Urinary bladder (tissue), 4 donors: ENCODE results near the gene BTBD10. TPM values are rescaled to one million over a fixed set of nuclear protein-coding genes. Genes with fewer than 3 reads are reported as not detected.
"Not testable (repeated sequence)": the region's sequence is repeated elsewhere in the genome, so short reads cannot be mapped to it uniquely, and the experiment has no call there.

Experiments used
- DNase-seq: peaks from one replicate; pipeline ENCODE4 v3.0.0-alpha.2; 2015; ENCODE audit errors: extremely low spot score
- H3K27ac ChIP-seq: one replicate; pipeline ENCODE4 v1.5.1; 2013; ENCODE audit warnings: low read depth, mild to moderate bottlenecking, moderate library complexity
- H3K36me3 ChIP-seq: one replicate; pipeline ENCODE4 v1.6.1; 2013; ENCODE audit warnings: mild to moderate bottlenecking, moderate library complexity; ENCODE audit not compliant: insufficient read depth
- H3K4me1 ChIP-seq: one replicate; pipeline ENCODE4 v1.6.1; 2013; ENCODE audit warnings: mild to moderate bottlenecking, moderate library complexity; ENCODE audit not compliant: insufficient read depth
- H3K4me3 ChIP-seq: one replicate; pipeline ENCODE4 v1.5.1; 2013; ENCODE audit warnings: low read depth, low read length
- WGBS: extraction: QIAGEN DNeasy Blood & Tissue Kit; methylation state at CpG from one replicate; pipeline ENCODE4 v1.1.7; 2013; 5-methylcytosine and 5-hydroxymethylcytosine counted together
- polyA plus RNA-seq: library from polyadenylated mRNA; stranded (reverse); fragments of 200-250 nt; gene quantifications from one replicate; pipeline ENCODE4 v1.2.3, GENCODE V29; 2013
- total RNA-seq: library from RNA; depleted of rRNA; stranded (reverse); fragments of >200 nt; gene quantifications from one replicate; pipeline ENCODE4 v1.2.3, GENCODE V29; 2014
- donor health status: healthy with polysubstance abuse.
- donor health status: healthy.

The BTBD10 gene
- total and polyA plus RNA-seq, 2 donors: 31.3 to 76.3 TPM

DNA sequence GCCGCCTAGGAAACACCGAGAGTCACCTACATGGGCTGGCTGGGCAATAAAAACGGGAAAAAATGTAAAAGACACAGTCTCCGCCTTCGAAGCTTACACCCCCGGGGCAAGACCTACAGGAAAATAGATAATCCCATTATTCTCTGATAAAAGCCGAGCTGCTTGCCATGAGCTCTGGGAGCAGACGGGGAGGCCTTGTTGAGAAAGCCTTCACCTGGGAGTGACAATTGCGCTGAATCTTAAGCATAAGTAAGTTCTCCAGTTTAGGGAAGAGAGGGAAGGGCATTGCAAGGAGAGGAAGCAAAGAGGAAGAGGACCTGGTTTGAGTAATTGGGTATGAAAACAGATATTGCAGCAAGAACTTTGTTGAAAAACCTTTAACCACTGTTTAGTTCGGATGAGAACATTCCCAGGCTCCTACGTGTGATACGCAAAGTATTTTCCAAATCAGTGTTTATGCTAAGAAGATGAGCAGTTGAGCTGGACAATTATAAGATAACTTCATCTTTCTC lies 813 bp upstream of the BTBD10 start:
- Histone ChIP-seq H3K27ac (no peak overlapping the region), H3K4me1 (no peaks in the 10 kb centered on the region), H3K36me3 (no peaks in the 10 kb centered on the region), H3K4me3 (peak overlapping the region; percentile 85)
- DNase-seq: no peak
- 28% methylated on average over 12 of the region's 12 CpGs for WGBS

DNA sequence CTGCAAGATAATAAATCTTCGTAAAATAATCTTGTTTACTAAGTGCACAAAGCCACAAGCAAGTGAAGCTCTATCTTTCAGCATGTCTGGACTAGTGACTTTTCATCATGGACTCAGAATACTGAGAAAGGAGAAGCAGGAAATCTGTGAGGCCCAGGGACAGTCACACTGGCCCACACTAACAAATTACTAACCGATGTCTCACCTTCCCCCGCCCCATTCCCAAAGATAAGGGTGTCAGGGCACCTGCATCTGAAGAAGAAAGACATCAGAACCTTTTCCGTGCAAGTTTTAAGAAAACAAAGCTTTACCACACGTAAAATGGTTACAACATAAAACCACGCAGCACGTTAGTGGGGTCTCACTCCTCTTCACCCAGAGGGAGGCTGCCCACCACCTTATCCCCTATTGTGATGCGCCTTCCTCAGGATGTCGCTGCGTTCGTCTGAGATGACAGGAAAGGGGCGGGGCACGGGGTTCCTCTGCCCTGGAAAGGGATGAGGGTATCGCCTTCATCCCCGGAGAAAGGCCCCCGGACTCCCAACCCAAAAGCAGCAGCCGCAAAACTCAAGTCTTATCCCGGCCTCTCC lies 616 bp downstream of the BTBD10 start:
- no peaks in the 10 kb centered on the region for H3K4me1 ChIP-seq
- peak; percentile 39 for DNase-seq
- H3K4me3 ChIP-seq: peak overlapping the region; percentile 85
- H3K36me3 ChIP-seq: no peaks in the 10 kb centered on the region
- H3K27ac ChIP-seq: peak overlapping the region; percentile 94
- WGBS: 2% methylated on average over 18 of the region's 18 CpGs

DNA sequence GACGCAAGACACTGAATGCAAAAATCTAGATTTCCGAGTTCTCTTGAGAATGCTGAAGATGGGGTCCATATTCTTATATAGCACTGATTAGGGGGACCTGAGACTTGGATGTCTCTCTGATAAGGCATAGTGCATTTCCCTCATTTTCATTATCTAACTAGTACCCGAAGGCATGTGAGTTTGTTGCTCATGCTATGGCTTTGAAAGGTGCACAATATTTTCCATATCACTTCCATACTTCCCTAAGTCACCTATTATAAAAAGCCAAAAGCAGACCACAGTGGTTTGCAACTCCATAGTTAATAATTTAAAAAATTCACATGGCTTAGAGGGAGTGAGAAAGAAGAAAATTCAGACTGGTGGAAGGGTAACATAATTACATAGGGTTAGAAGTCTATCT lies 1.7 kb downstream of the BTBD10 start:
- no peaks in the 10 kb centered on the region for H3K4me1 ChIP-seq
- H3K36me3 ChIP-seq: no peaks in the 10 kb centered on the region
- H3K27ac ChIP-seq: no peak overlapping the region
- no peak overlapping the region for H3K4me3 ChIP-seq
- WGBS: 86% methylated on average over 3 of the region's 3 CpGs
- no peak for DNase-seq

GRCh38 chr11:13450832-13451397 lies 12.1 kb downstream of the BTBD10 start:
- no peak for DNase-seq
- no peaks in the 10 kb centered on the region for H3K36me3 ChIP-seq
- no peak overlapping the region for H3K27ac ChIP-seq
- 88% methylated on average over 2 of the region's 2 CpGs for WGBS
- H3K4me1 ChIP-seq: no peaks in the 10 kb centered on the region
- H3K4me3 ChIP-seq: no peak overlapping the region

GRCh38 chr11:13449522-13449921 lies 13.5 kb downstream of the BTBD10 start:
- 100% methylated on average over 1 of the region's 1 CpG for WGBS
- no peak for DNase-seq
- Histone ChIP-seq H3K27ac (no peak overlapping the region), H3K4me1 (no peaks in the 10 kb centered on the region), H3K4me3 (no peak overlapping the region), H3K36me3 (no peaks in the 10 kb centered on the region)

DNA sequence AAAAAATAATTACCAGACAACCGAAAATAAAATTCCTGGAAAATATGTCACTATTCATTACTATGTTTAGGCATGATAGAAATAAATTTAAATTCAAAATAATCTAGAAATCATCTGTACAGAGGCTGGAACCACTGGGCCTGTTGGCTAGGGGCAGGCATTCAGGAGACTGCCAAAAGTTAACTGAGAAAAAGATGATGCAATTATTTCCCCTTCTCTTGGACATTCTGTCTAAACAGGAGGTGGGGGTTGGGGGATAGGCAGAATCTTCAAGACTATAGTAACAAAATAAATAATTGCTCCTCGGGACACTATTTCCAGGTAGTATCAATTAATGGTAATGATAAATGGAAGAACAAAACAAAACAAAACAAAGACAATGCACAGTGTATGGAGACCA lies 14.1 kb downstream of the BTBD10 start:
- 24% methylated on average over 2 of the region's 2 CpGs for WGBS
- Histone ChIP-seq H3K4me3 (no peak overlapping the region), H3K36me3 (no peaks in the 10 kb centered on the region), H3K4me1 (no peaks in the 10 kb centered on the region), H3K27ac (no peak overlapping the region)
- no peak for DNase-seq

DNA sequence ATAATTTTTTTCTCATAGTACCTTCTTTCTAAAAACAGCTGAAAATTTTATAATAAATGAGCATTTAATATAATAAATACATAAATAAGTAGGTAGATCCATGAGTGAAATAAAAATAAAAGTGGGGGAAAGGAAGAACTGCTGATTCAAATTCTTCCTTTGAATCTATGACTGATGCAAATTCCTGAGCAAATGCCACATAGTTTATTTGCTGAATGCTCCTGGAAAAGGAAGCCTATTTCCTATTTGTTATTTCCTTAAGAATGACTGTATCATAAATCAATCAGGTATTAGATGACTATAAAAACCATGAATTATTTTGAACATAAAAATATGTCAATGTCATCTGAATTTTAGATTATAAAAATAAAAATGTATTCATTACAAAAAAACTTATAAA lies 16.6 kb downstream of the BTBD10 start:
- Histone ChIP-seq H3K36me3 (no peaks in the 10 kb centered on the region), H3K4me3 (no peak overlapping the region), H3K4me1 (no peaks in the 10 kb centered on the region), H3K27ac (no peak overlapping the region)
- DNase-seq: no peak

DNA sequence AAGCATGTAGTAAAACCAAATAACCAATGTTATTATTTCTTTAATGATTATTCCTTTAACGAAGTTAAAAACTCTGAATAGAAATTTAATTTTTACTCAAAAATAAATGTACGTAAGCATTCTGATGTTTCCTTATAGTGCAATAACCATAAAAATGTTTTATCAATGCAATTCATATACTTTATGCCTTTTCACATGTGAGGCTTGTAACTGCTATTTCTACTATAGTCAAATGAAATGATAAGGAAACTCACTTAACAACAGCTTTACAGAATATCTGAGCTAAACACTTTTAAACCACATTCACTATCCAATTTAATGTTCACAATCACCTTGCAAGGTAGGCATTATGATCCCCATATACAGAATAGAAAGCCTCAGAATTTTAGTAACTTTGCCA lies 17.4 kb downstream of the BTBD10 start:
- Histone ChIP-seq H3K27ac (no peak overlapping the region), H3K4me3 (no peak overlapping the region), H3K4me1 (no peaks in the 10 kb centered on the region), H3K36me3 (no peaks in the 10 kb centered on the region)
- 97% methylated on average over 2 of the region's 2 CpGs for WGBS
- no peak for DNase-seq

DNA sequence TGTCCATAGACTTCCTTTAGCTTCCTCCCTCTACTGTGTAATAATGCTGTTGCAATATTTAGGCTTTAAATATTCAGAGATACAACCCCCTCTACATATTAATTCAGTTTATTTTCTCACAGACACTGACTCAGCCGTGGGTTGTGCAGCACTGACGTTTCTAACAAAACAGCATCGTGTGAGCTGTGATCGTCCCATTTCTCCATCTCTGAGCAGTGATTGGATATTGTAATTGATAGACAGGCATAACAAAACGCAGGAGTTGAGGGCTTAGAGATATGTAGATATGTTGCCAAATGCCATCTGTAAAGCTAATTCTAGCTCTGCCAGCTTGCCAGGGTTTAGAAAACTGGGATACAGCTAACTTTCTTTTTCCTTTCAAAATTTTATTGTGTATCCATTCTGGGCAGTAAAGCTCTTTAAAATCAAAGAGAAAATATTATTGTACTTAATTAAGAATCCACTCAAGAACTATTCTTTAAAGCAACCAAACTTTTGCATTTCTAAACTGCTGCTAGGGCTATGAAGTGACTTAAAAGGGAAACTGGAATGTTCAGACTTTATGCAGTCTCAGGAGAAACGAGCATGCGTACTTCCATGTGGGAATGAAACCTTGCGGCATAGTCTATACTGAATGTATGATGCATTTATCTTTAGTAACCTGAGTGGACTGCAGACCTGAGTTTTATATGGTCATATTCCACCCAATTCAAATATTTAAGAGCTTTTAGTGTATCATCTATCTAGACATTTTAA lies 22.7 kb downstream of the BTBD10 start:
- peak; percentile 21 for DNase-seq
- H3K36me3 ChIP-seq: no peaks in the 10 kb centered on the region
- 27% methylated on average over 8 of the region's 8 CpGs for WGBS
- peak overlapping the region; percentile 21 for H3K4me3 ChIP-seq
- H3K27ac ChIP-seq: peak overlapping the region; percentile 5
- no peaks in the 10 kb centered on the region for H3K4me1 ChIP-seq

DNA sequence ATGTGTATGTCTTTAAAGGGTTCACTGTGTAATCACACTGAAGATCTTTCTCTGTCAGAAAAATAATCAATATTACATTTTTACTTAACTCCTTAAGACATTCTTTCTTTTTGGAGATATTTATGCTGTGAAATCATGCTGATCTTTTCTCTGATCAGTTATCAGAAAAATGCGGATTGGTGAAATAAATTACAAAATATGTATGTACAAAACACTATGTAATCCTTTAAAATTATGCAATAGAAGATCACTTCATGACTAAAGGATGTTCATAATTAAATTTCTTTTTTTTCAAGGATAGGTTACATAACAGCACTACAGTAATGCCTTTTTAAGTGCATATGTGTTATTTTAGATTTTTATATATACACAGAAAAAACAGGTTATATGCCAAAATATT lies 24.7 kb downstream of the BTBD10 start:
- no peaks in the 10 kb centered on the region for H3K36me3 ChIP-seq
- H3K27ac ChIP-seq: no peak overlapping the region
- 88% methylated on average over 1 of the region's 1 CpG for WGBS
- no peak overlapping the region for H3K4me3 ChIP-seq
- no peaks in the 10 kb centered on the region for H3K4me1 ChIP-seq
- DNase-seq: no peak

DNA sequence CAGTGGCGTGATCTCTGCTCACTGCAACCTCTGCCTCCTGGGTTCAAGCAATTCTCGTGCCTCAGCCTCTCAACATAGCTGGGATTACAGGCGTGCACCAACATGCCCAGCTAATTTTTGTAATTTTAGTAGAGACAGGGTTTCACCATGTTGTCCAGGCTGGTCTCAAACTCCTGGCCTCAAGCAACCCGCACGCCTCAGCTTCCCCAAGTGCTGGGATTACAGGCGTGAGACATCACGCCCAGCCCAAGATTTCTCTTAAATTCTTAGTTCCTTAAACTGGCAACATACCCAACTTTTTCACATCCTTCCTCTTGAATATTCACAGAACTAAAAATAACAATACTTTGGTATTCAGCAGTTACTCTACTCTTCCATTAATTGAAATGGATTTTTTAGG lies 26.2 kb downstream of the BTBD10 start:
- not testable (repeated sequence) for H3K4me1 ChIP-seq, H3K27ac ChIP-seq, H3K4me3 ChIP-seq, H3K36me3 ChIP-seq, DNase-seq
- 93% methylated on average over 7 of the region's 7 CpGs for WGBS

- Histone ChIP-seq H3K27ac (no peak overlapping the region), H3K36me3 (no peaks in the 10 kb centered on the region), H3K4me3 (no peak overlapping the region), H3K4me1 (no peaks in the 10 kb centered on the region)
- 94% methylated on average over 6 of the region's 6 CpGs for WGBS
- no peak for DNase-seq
Measured at GRCh38 chr11:13434247-13435205, 28.5 kb downstream of the BTBD10 start.

GRCh38 chr11:13433437-13433836 lies 29.6 kb downstream of the BTBD10 start:
- Histone ChIP-seq H3K27ac (no peak overlapping the region), H3K4me1 (no peaks in the 10 kb centered on the region), H3K36me3 (no peaks in the 10 kb centered on the region), H3K4me3 (no peak overlapping the region)
- DNase-seq: no peak
- 98% methylated on average over 2 of the region's 2 CpGs for WGBS
